Adrenal gland (tissue), 12 donors: ENCODE measurements around the gene MOV10L1. TPM values are rescaled to one million over a fixed set of nuclear protein-coding genes. Genes with fewer than 3 reads are reported as not detected.
A peak's percentile ranks its signal among the peaks of the same experiment; 100 is the strongest.

Experiments
- DNase-seq, 7 donors: peaks; one replicate each; pipeline ENCODE4 v3.0.0-alpha.2; 2019 to 2020
- H3K27ac ChIP-seq, 5 donors: fragments of 200-600 bp; sonication (generic) in 4 of 5; 1 replicate in 3 of 5; 2 replicates in 2 of 5; pipeline versions ENCODE4 v1.5.1 to v1.8.0; 2016 to 2020; ENCODE audit warnings: mild to moderate bottlenecking in 1 of 5
- H3K27me3 ChIP-seq: fragments of 200-600 bp; 2 replicates; pipeline ENCODE4 v1.8.0; 2021
- H3K36me3 ChIP-seq, 2 donors: fragments of 200-600 bp; replicated peaks in 1 of 2; 1 replicate in 1 of 2; 2 replicates in 1 of 2; pipeline versions ENCODE4 v1.5.1 to v1.8.0; 2018 to 2022
- H3K4me1 ChIP-seq, 2 donors: fragments of 200-600 bp; replicated peaks in 1 of 2; 1 replicate in 1 of 2; 2 replicates in 1 of 2; pipeline versions ENCODE4 v1.5.1 to v1.8.0; 2018 to 2021
- H3K4me3 ChIP-seq, 4 donors: fragments of 200-600 bp; sonication (generic) in 3 of 4; one replicate each; pipeline ENCODE4 v1.5.1; 2016 to 2018
- H3K9me3 ChIP-seq, 3 donors: fragments of 200-600 bp; sonication (generic) in 1 of 3; replicated peaks in 1 of 3; 1 replicate in 2 of 3; 2 replicates in 1 of 3; pipeline versions ENCODE4 v1.5.1 to v1.8.0; 2016 to 2021
- POLR2A ChIP-seq, 2 donors: fragments of 450-650 bp; IDR thresholded peaks; one replicate each; pipeline ENCODE4 v1.6.1; 2017; ENCODE audit warnings: antibody characterized with exemption in 2 of 2, mild to moderate bottlenecking in 2 of 2, moderate library complexity in 1 of 2
- WGBS, 4 donors: extraction: QIAGEN DNeasy Blood & Tissue Kit in 2 of 4; methylation state at CpG; one replicate each; pipeline versions ENCODE4 v1.1.5 to v1.1.7; 2013 to 2017; 5-methylcytosine and 5-hydroxymethylcytosine counted together
- intact Hi-C, 2 donors: fragments of 100-400 bp; cut with DNase I; formaldehyde crosslinking; loops; one replicate each; pipeline versions ENCODE4 v1.14.1 to v1.15.0; 2022 to 2023
- polyA plus RNA-seq, 3 donors: library from polyadenylated mRNA; stranded (reverse); fragments of 200-250 nt in 2 of 3; fragments of 350-450 nt in 1 of 3; fragmentation: Illumina TruSeq in 1 of 3; extraction: RNeasy Lipid Tissue Mini Kit (QIAGEN cat#74804) in 1 of 3; gene quantifications; one replicate each; pipeline ENCODE4 v1.2.3, GENCODE V29; 2013 to 2014
- total RNA-seq, 9 donors: library from RNA; depleted of rRNA in 4 of 9; stranded (reverse); fragments of >200 nt in 4 of 9; fragments of 120-200 nt in 1 of 9; fragmentation: NEBNext Ultra II Directional in 1 of 9; extraction: Animal tissue kit (Norgen Biotek cat#: 25700) in 1 of 9; gene quantifications; one replicate each; pipeline versions ENCODE4 v1.1.0 to v1.2.4, GENCODE V29; 2013 to 2023
- TF ChIP-seq, protein P1 (sequence below), 6 experiments: fragments of 450-650 bp in 4 of 6; fragments of 200-600 bp in 2 of 6; sonication (generic) in 1 of 6; IDR thresholded peaks; 1 replicate in 5 of 6; 2 replicates in 1 of 6; pipeline versions ENCODE4 v1.5.1 to v1.8.0; 2016 to 2021; ENCODE audit warnings: antibody characterized with exemption in 6 of 6, mild to moderate bottlenecking in 2 of 6, moderate library complexity in 1 of 6
- donor health status: healthy with polysubstance abuse.
- donor health status: Bipolar disorder and iron deficiency.
- donor health status: DM: yes; HTN: yes; CAD: no.
- donor health status: DM: no; HTN: no; CAD: no.
- donor health status: DM: no; HTN: no; CAD: no.
- donor health status: DM: yes; HTN: yes; CAD: no.

Gene MOV10L1
- total and polyA plus RNA-seq, 12 donors = 0.14 to 0.74 (median 0.40) TPM; not detected in 5

DNA sequence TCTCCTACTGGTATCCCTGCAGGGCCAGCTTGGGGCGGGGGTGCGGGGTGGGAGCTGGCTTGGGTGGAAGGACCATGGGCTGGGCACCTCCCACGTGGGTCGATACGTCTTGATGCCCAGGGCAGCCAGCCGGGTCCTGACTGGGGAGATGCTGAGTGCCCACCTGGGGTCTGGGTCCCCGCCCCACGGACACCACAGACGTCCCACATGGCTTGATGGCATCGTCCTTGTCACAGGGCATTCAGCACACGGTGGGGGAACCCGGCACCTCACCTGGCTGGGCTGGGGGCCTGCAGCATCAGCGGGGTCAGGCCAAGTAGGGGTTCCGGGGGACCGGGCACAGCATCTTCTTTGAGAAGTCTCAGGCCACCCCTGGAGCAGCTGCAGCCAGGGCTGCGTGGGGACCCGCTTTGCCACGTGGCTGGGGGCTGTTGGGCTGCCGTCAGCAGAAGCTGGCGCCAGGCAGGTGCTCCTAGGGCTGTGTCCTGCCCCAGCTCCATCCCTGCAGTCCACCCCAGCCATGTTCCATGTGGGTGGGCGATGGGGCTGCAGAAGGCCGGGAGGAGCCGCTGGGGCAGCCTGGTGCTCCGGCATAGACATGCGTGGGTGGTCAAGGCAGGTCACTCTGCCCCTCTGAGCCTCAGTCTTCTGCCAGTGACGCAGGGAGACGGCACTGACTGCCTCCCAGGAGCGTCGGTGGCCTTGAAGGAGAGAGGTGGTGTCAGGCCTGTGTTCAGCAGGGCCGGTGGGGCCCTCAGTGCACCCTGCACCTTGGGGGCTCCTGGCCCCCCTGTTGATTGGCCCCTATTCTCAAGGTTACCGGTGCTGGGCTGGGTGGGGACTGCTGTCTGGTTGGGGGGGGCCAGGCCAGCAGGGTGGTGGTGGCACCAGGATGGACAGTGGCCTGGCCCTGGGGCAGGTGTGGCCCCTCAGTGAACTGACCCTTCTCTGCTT is 119.4 kb downstream of the MOV10L1 start:
- intact Hi-C loops = loop anchor here in 1 of 2 donors (5.0 kb wide), 1 partner anchor 57 kb away; no protein-coding TSS in a partner anchor
- 59 to 77% (median 68%) methylated on average over 18 to 31 of the region's 31 CpGs for WGBS, 4 donors
- no peak overlapping the region for H3K4me3 ChIP-seq
- DNase-seq = peak in 4 of 7 donors; percentile 30 to 52 (median 44)
- H3K27ac ChIP-seq = peak overlapping the region in 2 of 5 donors; percentile 14 to 16
- peaks cover 0 to 66% of the 10 kb centered on the region in 2 donors for H3K36me3 ChIP-seq
- no peaks in the 10 kb centered on the region for H3K27me3 ChIP-seq
- TF ChIP-seq POLR2A (IDR thresholded peaks at IDR 0.05) = no peak
- TF ChIP-seq, protein P1, sequence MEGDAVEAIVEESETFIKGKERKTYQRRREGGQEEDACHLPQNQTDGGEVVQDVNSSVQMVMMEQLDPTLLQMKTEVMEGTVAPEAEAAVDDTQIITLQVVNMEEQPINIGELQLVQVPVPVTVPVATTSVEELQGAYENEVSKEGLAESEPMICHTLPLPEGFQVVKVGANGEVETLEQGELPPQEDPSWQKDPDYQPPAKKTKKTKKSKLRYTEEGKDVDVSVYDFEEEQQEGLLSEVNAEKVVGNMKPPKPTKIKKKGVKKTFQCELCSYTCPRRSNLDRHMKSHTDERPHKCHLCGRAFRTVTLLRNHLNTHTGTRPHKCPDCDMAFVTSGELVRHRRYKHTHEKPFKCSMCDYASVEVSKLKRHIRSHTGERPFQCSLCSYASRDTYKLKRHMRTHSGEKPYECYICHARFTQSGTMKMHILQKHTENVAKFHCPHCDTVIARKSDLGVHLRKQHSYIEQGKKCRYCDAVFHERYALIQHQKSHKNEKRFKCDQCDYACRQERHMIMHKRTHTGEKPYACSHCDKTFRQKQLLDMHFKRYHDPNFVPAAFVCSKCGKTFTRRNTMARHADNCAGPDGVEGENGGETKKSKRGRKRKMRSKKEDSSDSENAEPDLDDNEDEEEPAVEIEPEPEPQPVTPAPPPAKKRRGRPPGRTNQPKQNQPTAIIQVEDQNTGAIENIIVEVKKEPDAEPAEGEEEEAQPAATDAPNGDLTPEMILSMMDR (IDR thresholded peaks at IDR 0.05) = no peak
- H3K9me3 ChIP-seq = no peaks in the 10 kb centered on the region
- H3K4me1 ChIP-seq = peaks cover 0 to 9% of the 10 kb centered on the region in 2 donors

DNA sequence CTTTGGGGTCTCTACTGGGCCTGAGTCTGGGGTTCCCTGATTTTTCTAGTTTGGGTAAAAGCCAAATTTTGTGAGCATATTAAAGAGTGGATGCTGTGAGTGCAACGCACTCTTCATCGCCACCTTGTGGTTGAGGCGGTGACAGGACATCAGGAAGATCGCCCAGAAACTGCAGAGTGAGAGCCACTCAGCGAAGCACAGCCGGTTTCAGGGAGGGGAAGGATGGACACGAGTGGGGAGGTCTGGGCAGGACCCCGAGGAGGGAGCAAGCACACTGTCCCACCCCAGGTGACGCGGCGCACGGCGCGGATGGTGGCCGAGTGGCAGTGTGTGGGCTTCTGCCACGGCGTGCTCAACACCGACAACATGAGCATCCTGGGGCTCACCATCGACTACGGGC is 120.1 kb downstream of the MOV10L1 start:
- H3K4me3 ChIP-seq = no peak overlapping the region
- H3K4me1 ChIP-seq = peaks cover 0 to 9% of the 10 kb centered on the region in 2 donors
- intact Hi-C loops = loop anchor here (2.0 to 5.0 kb wide), 2 partner anchors 58 to 63 kb away; no protein-coding TSS in a partner anchor
- peak overlapping the region in 1 of 5 donors; percentile 14 for H3K27ac ChIP-seq
- TF ChIP-seq POLR2A (IDR thresholded peaks at IDR 0.05) = no peak
- TF ChIP-seq, protein P1 (IDR thresholded peaks at IDR 0.05) = peak; percentile 74 to 88 (median 84)
- H3K9me3 ChIP-seq = no peaks in the 10 kb centered on the region
- peaks cover 0 to 71% of the 10 kb centered on the region in 2 donors for H3K36me3 ChIP-seq
- peak; percentile 61 to 92 (median 80) for DNase-seq
- 45 to 58% (median 56%) methylated on average over 19 to 20 of the region's 20 CpGs for WGBS, 4 donors
- no peaks in the 10 kb centered on the region for H3K27me3 ChIP-seq

DNA sequence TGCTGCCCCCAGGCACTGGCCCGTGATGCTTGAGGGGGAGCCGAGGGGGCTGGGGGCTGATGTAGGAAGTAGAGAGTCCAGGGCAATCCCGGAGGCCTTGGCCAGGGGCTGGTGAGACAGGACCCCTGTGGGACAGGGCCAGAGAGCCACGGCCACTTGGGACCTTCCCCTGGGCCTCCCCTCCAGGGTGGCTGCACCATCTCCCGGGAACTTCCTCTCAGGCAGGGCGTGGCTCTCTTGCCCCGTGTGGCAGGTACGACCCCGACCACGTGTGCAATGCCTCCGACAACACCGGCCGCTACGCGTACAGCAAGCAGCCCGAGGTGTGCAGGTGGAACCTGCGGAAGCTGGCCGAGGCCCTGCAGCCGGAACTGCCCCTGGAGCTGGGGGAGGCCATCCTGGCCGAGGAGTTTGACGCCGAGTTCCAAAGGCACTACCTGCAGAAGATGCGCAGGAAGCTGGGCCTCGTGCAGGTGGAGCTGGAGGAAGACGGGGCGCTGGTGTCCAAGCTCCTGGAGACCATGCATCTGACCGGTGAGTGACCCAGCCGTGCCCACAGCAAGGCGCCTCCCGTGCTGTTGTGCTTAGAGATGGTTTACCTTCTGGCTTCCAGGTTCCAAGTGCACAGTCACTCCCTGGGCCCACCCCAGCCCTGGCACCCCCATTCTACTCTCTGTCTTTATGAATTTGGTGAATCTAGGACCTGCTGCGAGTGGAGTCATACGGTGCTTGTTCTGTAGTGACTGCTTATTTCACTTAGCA is 120.8 kb downstream of the MOV10L1 start:
- WGBS, 4 donors = 82 to 99% (median 85%) methylated on average over 9 to 32 of the region's 32 CpGs
- TF ChIP-seq POLR2A (IDR thresholded peaks at IDR 0.05) = no peak
- TF ChIP-seq, protein P1 (IDR thresholded peaks at IDR 0.05) = no peak
- peak in 1 of 7 donors; percentile 39 for DNase-seq
- intact Hi-C loops = loop anchor here in 1 of 2 donors (2.0 kb wide), 1 partner anchor 64 kb away; no protein-coding TSS in a partner anchor
- no peak overlapping the region for H3K27ac ChIP-seq
- no peaks in the 10 kb centered on the region for H3K27me3 ChIP-seq
- no peaks in the 10 kb centered on the region for H3K9me3 ChIP-seq
- no peak overlapping the region for H3K4me3 ChIP-seq
- peaks cover 0 to 9% of the 10 kb centered on the region in 2 donors for H3K4me1 ChIP-seq
- peaks cover 0 to 74% of the 10 kb centered on the region in 2 donors for H3K36me3 ChIP-seq
